ENCODE results near the gene RIT2.

Gene RIT2

GRCh38 chr18:42746794-42747193, 368.7 kb downstream of the RIT2 start:
- TF ChIP-seq REST (IDR thresholded peaks at IDR 0.05; ENCODE audit: insufficient replicate concordance, low read depth) = no peak
- no peak for TF ChIP-seq SPI1 (IDR thresholded peaks at IDR 0.05; ENCODE audit: borderline replicate concordance, low read depth)
- no peak for TF ChIP-seq GABPA (IDR thresholded peaks at IDR 0.05; ENCODE audit: low read depth)
- no peak for TF ChIP-seq CTCF (IDR thresholded peaks at IDR 0.05; ENCODE audit: insufficient read depth, low read length)
- TF ChIP-seq POLR2AphosphoS5 (IDR thresholded peaks at IDR 0.05; ENCODE audit: low read depth) = no peak

GRCh38 chr18:42745931-42746330, 369.6 kb downstream of the RIT2 start:
- Histone ChIP-seq H3K27me3 (ENCODE audit: insufficient read depth, poor library complexity, severe bottlenecking) (peaks cover 5% of the 10 kb centered on the region), H3K27ac (replicated peaks) (no peak overlapping the region), H3K4me3 (replicated peaks; ENCODE audit: insufficient read depth, low read length) (no peak overlapping the region)
- no peak for DNase-seq (ENCODE audit: low read depth in 1 of 2, low spot score in 1 of 2)
- no peak for TF ChIP-seq SPI1 (IDR thresholded peaks at IDR 0.05; ENCODE audit: borderline replicate concordance, low read depth)
- no peak for TF ChIP-seq GABPA (IDR thresholded peaks at IDR 0.05; ENCODE audit: low read depth)
- no peak for TF ChIP-seq CTCF (IDR thresholded peaks at IDR 0.05; ENCODE audit: insufficient read depth, low read length)
- no peak for TF ChIP-seq REST (IDR thresholded peaks at IDR 0.05; ENCODE audit: insufficient replicate concordance, low read depth)
- TF ChIP-seq POLR2AphosphoS5 (IDR thresholded peaks at IDR 0.05; ENCODE audit: low read depth) = no peak

More at GRCh38 chr18:42746794-42747193, 368.7 kb downstream of the RIT2 start:
- Histone ChIP-seq H3K27me3 (ENCODE audit: insufficient read depth, poor library complexity, severe bottlenecking) (peaks cover 5% of the 10 kb centered on the region), H3K4me3 (replicated peaks; ENCODE audit: insufficient read depth, low read length) (no peak overlapping the region), H3K27ac (replicated peaks) (no peak overlapping the region)
- no peak for DNase-seq (ENCODE audit: low read depth in 1 of 2, low spot score in 1 of 2)

GRCh38 chr18:42745171-42745570, 370.3 kb downstream of the RIT2 start:
- DNase-seq (ENCODE audit: low read depth in 1 of 2, low spot score in 1 of 2) = no peak
- H3K4me3 ChIP-seq (replicated peaks; ENCODE audit: insufficient read depth, low read length) = no peak overlapping the region
- no peak overlapping the region for H3K27ac ChIP-seq (replicated peaks)
- H3K27me3 ChIP-seq (ENCODE audit: insufficient read depth, poor library complexity, severe bottlenecking) = peaks cover 5% of the 10 kb centered on the region
- TF ChIP-seq GABPA (IDR thresholded peaks at IDR 0.05; ENCODE audit: low read depth) = no peak
- no peak for TF ChIP-seq REST (IDR thresholded peaks at IDR 0.05; ENCODE audit: insufficient replicate concordance, low read depth)
- no peak for TF ChIP-seq CTCF (IDR thresholded peaks at IDR 0.05; ENCODE audit: insufficient read depth, low read length)
- TF ChIP-seq SPI1 (IDR thresholded peaks at IDR 0.05; ENCODE audit: borderline replicate concordance, low read depth) = no peak
- no peak for TF ChIP-seq POLR2AphosphoS5 (IDR thresholded peaks at IDR 0.05; ENCODE audit: low read depth)

Measured in HL-60 (cell line).